ENCODE results near the gene DNAH2.

- TF ChIP-seq CTCF (conservative IDR thresholded peaks at IDR 0.05; ENCODE audit: low read length) (no peak), EZH2phosphoT487 (IDR thresholded peaks at IDR 0.05; ENCODE audit: borderline replicate concordance, low read depth, low read length) (no peak)
Measured at GRCh38 chr17:7767405-7768021, 50.0 kb downstream of the DNAH2 start.
